ENCODE data around the gene HK3. TPM values are rescaled to one million over a fixed set of nuclear protein-coding genes. Genes with fewer than 3 reads are reported as not detected.

Gene HK3
- total RNA-seq, 4 donors from 2014 or later = 12.2 to 61.6 (median 26.7) TPM

DNA sequence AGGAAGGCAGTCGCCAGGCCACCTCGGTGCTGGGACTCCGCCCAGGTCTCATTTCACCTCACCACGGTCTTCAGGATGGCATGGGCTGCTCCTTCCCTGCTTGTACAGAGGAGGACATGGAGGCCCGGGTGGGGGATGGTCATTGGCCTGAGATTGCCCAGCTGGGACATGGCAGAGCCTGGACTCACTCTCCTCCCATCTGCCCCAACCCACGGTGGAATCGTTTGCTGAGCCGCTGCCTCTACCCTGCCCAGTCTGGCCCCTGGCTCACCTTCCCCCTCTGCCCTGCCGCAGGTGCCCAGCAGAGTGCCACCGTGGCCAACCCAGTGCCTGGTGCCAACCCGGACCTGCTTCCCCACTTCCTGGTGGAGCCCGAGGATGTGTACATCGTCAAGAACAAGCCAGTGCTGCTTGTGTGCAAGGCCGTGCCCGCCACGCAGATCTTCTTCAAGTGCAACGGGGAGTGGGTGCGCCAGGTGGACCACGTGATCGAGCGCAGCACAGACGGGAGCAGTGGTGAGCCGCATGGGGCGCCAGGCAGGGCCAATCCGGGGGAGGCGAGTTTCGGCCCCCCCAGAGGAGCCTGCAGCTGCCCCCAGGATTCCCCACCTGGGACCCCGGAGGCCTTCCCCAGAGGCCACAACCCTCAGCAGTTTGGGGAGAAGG lies 36.7 kb downstream of the HK3 start:
- ATAC-seq (ENCODE audit: low FRiP score) = no peak
- TF ChIP-seq, protein P1, sequence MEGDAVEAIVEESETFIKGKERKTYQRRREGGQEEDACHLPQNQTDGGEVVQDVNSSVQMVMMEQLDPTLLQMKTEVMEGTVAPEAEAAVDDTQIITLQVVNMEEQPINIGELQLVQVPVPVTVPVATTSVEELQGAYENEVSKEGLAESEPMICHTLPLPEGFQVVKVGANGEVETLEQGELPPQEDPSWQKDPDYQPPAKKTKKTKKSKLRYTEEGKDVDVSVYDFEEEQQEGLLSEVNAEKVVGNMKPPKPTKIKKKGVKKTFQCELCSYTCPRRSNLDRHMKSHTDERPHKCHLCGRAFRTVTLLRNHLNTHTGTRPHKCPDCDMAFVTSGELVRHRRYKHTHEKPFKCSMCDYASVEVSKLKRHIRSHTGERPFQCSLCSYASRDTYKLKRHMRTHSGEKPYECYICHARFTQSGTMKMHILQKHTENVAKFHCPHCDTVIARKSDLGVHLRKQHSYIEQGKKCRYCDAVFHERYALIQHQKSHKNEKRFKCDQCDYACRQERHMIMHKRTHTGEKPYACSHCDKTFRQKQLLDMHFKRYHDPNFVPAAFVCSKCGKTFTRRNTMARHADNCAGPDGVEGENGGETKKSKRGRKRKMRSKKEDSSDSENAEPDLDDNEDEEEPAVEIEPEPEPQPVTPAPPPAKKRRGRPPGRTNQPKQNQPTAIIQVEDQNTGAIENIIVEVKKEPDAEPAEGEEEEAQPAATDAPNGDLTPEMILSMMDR (IDR thresholded peaks at IDR 0.05) = no peak
- DNase-seq (ENCODE audit: low spot score) = no peak

- TF ChIP-seq, protein P1 (IDR thresholded peaks at IDR 0.05) = no peak
- DNase-seq (ENCODE audit: low spot score) (no peak), ATAC-seq (ENCODE audit: low FRiP score) (no peak)
Observed at GRCh38 chr5:176861276-176861675, 37.9 kb downstream of the HK3 start.

DNA sequence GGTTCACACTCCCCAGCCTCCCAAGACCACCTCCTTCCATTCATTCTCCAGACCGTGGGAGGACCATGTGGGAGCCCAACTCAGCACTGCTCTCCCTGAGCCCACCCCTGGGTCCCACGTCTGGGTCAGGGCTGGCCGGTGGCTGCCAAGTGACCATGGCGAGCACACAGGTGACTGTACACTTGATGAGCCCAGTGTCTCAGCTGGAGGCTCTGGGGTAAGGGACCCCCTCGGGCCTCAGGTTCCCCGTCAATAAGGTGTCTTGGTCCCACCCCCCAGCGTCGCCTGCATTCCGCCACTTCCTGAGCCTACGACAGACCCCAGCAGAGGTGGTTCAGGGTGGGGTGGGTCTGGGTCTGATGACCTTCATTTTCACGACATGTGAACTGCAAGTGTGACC lies 38.8 kb downstream of the HK3 start:
- ATAC-seq (ENCODE audit: low FRiP score) (no peak), DNase-seq (ENCODE audit: low spot score) (no peak)
- TF ChIP-seq, protein P1 (IDR thresholded peaks at IDR 0.05) = no peak

- ATAC-seq (ENCODE audit: low FRiP score) = no peak
- DNase-seq (ENCODE audit: low spot score) = no peak
- TF ChIP-seq, protein P1 (IDR thresholded peaks at IDR 0.05) = no peak
Observed at GRCh38 chr5:176859916-176860315, 39.2 kb downstream of the HK3 start.

- DNase-seq (ENCODE audit: low spot score) (no peak), ATAC-seq (ENCODE audit: low FRiP score) (no peak)
- TF ChIP-seq, protein P1 (IDR thresholded peaks at IDR 0.05) = no peak
Observed at GRCh38 chr5:176857894-176858273, 41.3 kb downstream of the HK3 start.

- TF ChIP-seq, protein P1 (IDR thresholded peaks at IDR 0.05) = no peak
- DNase-seq (ENCODE audit: low spot score) = no peak
- ATAC-seq (ENCODE audit: low FRiP score) = no peak
Observed at GRCh38 chr5:176857216-176857893, 41.8 kb downstream of the HK3 start.

DNA sequence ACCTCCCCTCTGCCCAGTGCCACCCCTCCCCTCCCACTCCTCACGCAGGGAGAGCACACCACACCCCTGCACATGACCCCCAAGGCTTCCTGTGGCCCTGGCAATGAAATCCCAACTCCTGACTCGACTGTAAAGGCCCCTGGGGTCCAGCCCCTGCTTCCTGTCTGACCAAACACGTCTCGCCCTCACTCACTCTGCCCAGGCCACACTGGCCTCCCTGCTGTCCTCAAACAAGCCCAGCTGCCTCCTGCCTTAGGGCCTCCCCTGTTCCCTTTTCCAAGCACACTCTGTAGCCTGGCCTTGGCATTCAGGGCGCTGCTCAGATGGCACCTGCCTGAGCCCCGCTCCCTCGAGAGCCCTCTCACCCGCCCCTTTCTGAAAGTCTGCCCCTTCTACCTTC lies 42.4 kb downstream of the HK3 start:
- DNase-seq (ENCODE audit: low spot score) = no peak
- TF ChIP-seq, protein P1 (IDR thresholded peaks at IDR 0.05) = no peak
- ATAC-seq (ENCODE audit: low FRiP score) = no peak
